ENCODE results near the gene SMIM45.

SMIM45 gene

DNA sequence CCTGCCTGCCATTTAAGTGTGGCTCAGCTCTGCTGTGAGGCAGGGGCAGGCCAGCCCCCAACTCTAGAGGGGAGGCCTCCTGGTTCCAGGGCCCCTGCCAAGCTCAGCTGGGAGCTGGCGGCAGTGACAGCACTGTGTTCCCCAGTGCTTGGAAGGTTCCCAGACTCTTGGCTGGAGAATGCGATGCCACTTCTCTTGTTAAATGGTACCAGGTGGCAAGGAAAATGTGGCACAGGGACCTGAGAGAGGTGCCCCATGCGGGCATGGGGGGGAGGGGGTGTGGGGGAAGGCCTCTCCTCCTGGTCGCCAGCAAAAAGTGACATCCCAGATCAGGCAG lies 17.0 kb upstream of the SMIM45 start:
- no peak for DNase-seq
- Histone ChIP-seq H3K4me1 (no peaks in the 10 kb centered on the region), H3K36me3 (no peaks in the 10 kb centered on the region), H3K4me3 (no peak overlapping the region), H3K27me3 (no peaks in the 10 kb centered on the region), H3K9me3 (no peaks in the 10 kb centered on the region), H3K27ac (no peak overlapping the region)
- no CpG with 5 or more reads among the region's 4 CpGs for WGBS (ENCODE audit: insufficient coverage, low coverage, low lambda C conversion rate, missing lambda C conversion rate)
- TF ChIP-seq POLR2A (IDR thresholded peaks at IDR 0.05): no peak
- TF ChIP-seq, protein P1, sequence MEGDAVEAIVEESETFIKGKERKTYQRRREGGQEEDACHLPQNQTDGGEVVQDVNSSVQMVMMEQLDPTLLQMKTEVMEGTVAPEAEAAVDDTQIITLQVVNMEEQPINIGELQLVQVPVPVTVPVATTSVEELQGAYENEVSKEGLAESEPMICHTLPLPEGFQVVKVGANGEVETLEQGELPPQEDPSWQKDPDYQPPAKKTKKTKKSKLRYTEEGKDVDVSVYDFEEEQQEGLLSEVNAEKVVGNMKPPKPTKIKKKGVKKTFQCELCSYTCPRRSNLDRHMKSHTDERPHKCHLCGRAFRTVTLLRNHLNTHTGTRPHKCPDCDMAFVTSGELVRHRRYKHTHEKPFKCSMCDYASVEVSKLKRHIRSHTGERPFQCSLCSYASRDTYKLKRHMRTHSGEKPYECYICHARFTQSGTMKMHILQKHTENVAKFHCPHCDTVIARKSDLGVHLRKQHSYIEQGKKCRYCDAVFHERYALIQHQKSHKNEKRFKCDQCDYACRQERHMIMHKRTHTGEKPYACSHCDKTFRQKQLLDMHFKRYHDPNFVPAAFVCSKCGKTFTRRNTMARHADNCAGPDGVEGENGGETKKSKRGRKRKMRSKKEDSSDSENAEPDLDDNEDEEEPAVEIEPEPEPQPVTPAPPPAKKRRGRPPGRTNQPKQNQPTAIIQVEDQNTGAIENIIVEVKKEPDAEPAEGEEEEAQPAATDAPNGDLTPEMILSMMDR (IDR thresholded peaks at IDR 0.05): no peak
- intact Hi-C loops (cut with DNase I): loop anchor here in 1 of 2 donors (5.0 kb wide), 1 partner anchor 108 kb away; no protein-coding TSS in a partner anchor
- no peak for ATAC-seq

DNA sequence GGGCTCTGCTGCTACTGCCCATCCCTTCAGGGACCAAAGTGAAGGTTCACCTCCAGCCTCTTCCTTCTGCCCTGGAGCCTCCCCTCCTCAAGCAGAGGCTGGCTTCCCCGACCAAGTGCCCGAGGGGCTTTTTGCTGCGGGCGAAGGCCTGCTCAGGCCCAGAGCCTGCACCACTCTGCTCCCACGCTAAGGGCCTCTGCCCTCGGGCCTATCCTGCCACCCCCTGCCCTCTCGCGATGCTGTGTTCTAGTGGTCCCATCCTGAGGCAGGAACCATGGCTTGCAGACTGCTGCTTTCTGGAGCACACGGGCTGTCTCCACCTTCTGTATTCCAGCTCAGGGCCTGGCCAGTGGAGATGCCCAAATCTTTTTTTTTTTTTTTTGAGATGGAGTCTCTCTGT lies 16.4 kb upstream of the SMIM45 start:
- no peak for DNase-seq
- H3K27me3 ChIP-seq: no peaks in the 10 kb centered on the region
- H3K4me3 ChIP-seq: no peak overlapping the region
- 90% methylated on average over 2 of the region's 9 CpGs for WGBS (ENCODE audit: insufficient coverage, low coverage, low lambda C conversion rate, missing lambda C conversion rate)
- no peaks in the 10 kb centered on the region for H3K36me3 ChIP-seq
- intact Hi-C loops (cut with DNase I): loop anchor here in 1 of 2 donors (5.0 kb wide), 1 partner anchor 108 kb away; no protein-coding TSS in a partner anchor
- H3K9me3 ChIP-seq: no peaks in the 10 kb centered on the region
- TF ChIP-seq, protein P1 (IDR thresholded peaks at IDR 0.05): no peak
- no peak for TF ChIP-seq POLR2A (IDR thresholded peaks at IDR 0.05)
- H3K27ac ChIP-seq: no peak overlapping the region
- H3K4me1 ChIP-seq: no peaks in the 10 kb centered on the region
- ATAC-seq: no peak

DNA sequence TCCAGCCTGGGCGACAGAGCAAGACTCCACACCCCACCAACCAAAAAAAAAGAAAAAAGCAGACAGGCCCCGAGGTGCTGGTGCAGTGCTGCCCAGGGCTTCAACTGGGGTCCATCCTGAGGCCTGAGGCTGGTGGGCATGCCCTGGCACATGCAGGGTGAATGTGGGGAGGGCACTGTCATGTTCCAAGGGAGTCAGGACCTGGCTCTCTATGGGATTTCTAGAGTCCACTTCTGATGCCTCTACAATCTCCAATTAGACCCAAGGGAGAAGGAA lies 15.1 kb upstream of the SMIM45 start:
- ATAC-seq: no peak
- WGBS (ENCODE audit: insufficient coverage, low coverage, low lambda C conversion rate, missing lambda C conversion rate): no CpG with 5 or more reads among the region's 2 CpGs
- Histone ChIP-seq H3K27ac (no peak overlapping the region), H3K4me3 (no peak overlapping the region), H3K9me3 (no peaks in the 10 kb centered on the region), H3K4me1 (no peaks in the 10 kb centered on the region), H3K36me3 (no peaks in the 10 kb centered on the region), H3K27me3 (no peaks in the 10 kb centered on the region)
- intact Hi-C loops (cut with DNase I): loop anchor here in 1 of 2 donors (5.0 kb wide), 1 partner anchor 110 kb away; no protein-coding TSS in a partner anchor
- DNase-seq: no peak
- TF ChIP-seq, protein P1 (IDR thresholded peaks at IDR 0.05): no peak
- TF ChIP-seq POLR2A (IDR thresholded peaks at IDR 0.05): no peak

DNA sequence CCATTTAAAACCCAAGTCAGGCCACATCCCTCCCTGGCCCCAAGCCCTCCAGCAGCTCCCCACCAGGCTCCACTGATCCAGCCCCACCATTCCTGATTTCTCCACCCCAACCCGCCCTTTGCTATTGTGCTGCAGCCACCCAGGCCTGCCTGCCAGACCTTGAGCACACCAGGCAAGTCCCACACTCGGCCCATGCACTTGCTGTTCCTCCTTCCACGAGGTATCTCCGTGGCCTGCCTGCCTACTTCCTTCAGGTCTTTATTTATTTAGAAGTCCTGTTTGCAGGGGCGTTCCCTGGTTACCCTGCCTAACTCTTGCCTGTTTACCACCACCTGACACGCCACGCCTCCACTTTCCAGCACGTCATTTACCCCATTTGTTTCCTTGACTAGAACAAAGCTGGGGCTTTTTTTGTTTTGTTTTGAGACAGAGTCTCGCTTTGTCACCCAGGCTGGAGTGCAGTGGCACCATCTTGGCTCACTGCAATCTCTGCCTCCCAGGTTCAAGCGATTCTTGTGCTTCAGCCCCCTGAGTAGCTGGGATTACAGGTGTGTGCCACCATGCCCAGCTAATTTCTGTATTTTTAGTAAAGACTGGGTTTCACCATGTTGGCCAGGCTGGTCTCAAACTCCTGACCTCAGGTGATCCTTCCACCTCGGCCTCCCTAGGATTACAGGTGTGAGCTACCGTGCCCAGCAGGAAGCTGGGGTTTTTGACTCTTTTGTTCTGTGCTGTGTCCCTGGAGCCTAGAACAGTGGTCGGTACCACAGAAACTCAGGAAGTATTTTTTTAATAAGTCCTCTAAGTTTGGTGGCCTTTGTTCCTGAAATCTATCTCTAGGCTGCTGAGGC lies 11.7 kb upstream of the SMIM45 start:
- Histone ChIP-seq H3K27ac (peak overlapping the region in 1 of 3 donors; percentile 8), H3K9me3 (no peaks in the 10 kb centered on the region)
- 79% methylated on average over 9 of the region's 13 CpGs for WGBS (ENCODE audit: insufficient coverage, low coverage, low lambda C conversion rate, missing lambda C conversion rate)

More for the DNA sequence above, 11.7 kb upstream of the SMIM45 start:
- Histone ChIP-seq H3K36me3 (no peaks in the 10 kb centered on the region), H3K4me1 (no peaks in the 10 kb centered on the region), H3K27me3 (no peaks in the 10 kb centered on the region), H3K4me3 (no peak overlapping the region)
- peak; percentile 20 for TF ChIP-seq POLR2A (IDR thresholded peaks at IDR 0.05)
- TF ChIP-seq, protein P1 (IDR thresholded peaks at IDR 0.05): no peak
- intact Hi-C loops (cut with DNase I): loop anchor here (5.0 to 10.0 kb wide), 3 partner anchors 113 to 195 kb away; no protein-coding TSS in a partner anchor
- ATAC-seq: peak in 1 of 4 donors; percentile 8
- no peak for DNase-seq
